IPS-15b (cell line): ENCODE results near the gene PDE4B.

ENCODE experiments used
- H3K27me3 ChIP-seq: one replicate; pipeline ENCODE4 v1.6.1; 2013; ENCODE audit warnings: low read length; ENCODE audit not compliant: control insufficient read depth, insufficient read depth
- H3K36me3 ChIP-seq: one replicate; pipeline ENCODE4 v1.6.1; 2013; ENCODE audit warnings: low read length; ENCODE audit not compliant: control insufficient read depth, insufficient read depth
- H3K4me1 ChIP-seq: one replicate; pipeline ENCODE4 v1.6.1; 2013; ENCODE audit warnings: mild to moderate bottlenecking, low read length; ENCODE audit not compliant: control insufficient read depth, insufficient read depth
- H3K4me3 ChIP-seq: one replicate; pipeline ENCODE4 v1.5.1; 2013; ENCODE audit warnings: low read depth, low read length
- H3K9ac ChIP-seq: one replicate; pipeline ENCODE4 v1.6.1; 2013; ENCODE audit warnings: low read depth, mild to moderate bottlenecking, low read length
- H3K9me3 ChIP-seq: one replicate; pipeline ENCODE4 v1.6.1; 2013; ENCODE audit warnings: mild to moderate bottlenecking, low read length; ENCODE audit not compliant: control insufficient read depth, insufficient read depth

Gene PDE4B

GRCh38 chr1:66147226-66147835, 354.6 kb downstream of the PDE4B start:
- H3K4me3 ChIP-seq = no peak overlapping the region
- H3K4me1 ChIP-seq = no peaks in the 10 kb centered on the region
- H3K36me3 ChIP-seq = no peaks in the 10 kb centered on the region
- no peak overlapping the region for H3K9ac ChIP-seq
- H3K9me3 ChIP-seq = no peaks in the 10 kb centered on the region
- no peaks in the 10 kb centered on the region for H3K27me3 ChIP-seq

- H3K9me3 ChIP-seq = no peaks in the 10 kb centered on the region
- no peaks in the 10 kb centered on the region for H3K27me3 ChIP-seq
- H3K4me1 ChIP-seq = no peaks in the 10 kb centered on the region
- no peak overlapping the region for H3K4me3 ChIP-seq
- H3K36me3 ChIP-seq = no peaks in the 10 kb centered on the region
- no peak overlapping the region for H3K9ac ChIP-seq
Observed at GRCh38 chr1:66152034-66152433, 359.3 kb downstream of the PDE4B start.

GRCh38 chr1:66154394-66154793, 361.7 kb downstream of the PDE4B start:
- Histone ChIP-seq H3K9ac (no peak overlapping the region), H3K4me3 (no peak overlapping the region), H3K9me3 (no peaks in the 10 kb centered on the region), H3K27me3 (no peaks in the 10 kb centered on the region), H3K4me1 (no peaks in the 10 kb centered on the region), H3K36me3 (no peaks in the 10 kb centered on the region)

- H3K9me3 ChIP-seq = no peaks in the 10 kb centered on the region
- H3K4me3 ChIP-seq = no peak overlapping the region
- no peaks in the 10 kb centered on the region for H3K4me1 ChIP-seq
- H3K27me3 ChIP-seq = no peaks in the 10 kb centered on the region
- no peaks in the 10 kb centered on the region for H3K36me3 ChIP-seq
- no peak overlapping the region for H3K9ac ChIP-seq
Observed at GRCh38 chr1:66156144-66156543, 363.4 kb downstream of the PDE4B start.

GRCh38 chr1:66159800-66160199, 367.1 kb downstream of the PDE4B start:
- Histone ChIP-seq H3K27me3 (no peaks in the 10 kb centered on the region), H3K9me3 (no peaks in the 10 kb centered on the region), H3K4me1 (no peaks in the 10 kb centered on the region), H3K4me3 (no peak overlapping the region), H3K36me3 (no peaks in the 10 kb centered on the region), H3K9ac (no peak overlapping the region)

- Histone ChIP-seq H3K36me3 (no peaks in the 10 kb centered on the region), H3K4me1 (no peaks in the 10 kb centered on the region), H3K27me3 (no peaks in the 10 kb centered on the region), H3K9ac (no peak overlapping the region), H3K4me3 (no peak overlapping the region), H3K9me3 (no peaks in the 10 kb centered on the region)
Observed at GRCh38 chr1:66160719-66161118, 368.0 kb downstream of the PDE4B start.

GRCh38 chr1:66166753-66167152, 374.1 kb downstream of the PDE4B start:
- H3K9ac ChIP-seq = no peak overlapping the region
- no peaks in the 10 kb centered on the region for H3K36me3 ChIP-seq
- no peak overlapping the region for H3K4me3 ChIP-seq
- no peaks in the 10 kb centered on the region for H3K9me3 ChIP-seq
- H3K4me1 ChIP-seq = no peaks in the 10 kb centered on the region
- no peaks in the 10 kb centered on the region for H3K27me3 ChIP-seq

- Histone ChIP-seq H3K36me3 (no peaks in the 10 kb centered on the region), H3K9ac (no peak overlapping the region), H3K4me3 (no peak overlapping the region), H3K4me1 (no peaks in the 10 kb centered on the region), H3K27me3 (no peaks in the 10 kb centered on the region), H3K9me3 (no peaks in the 10 kb centered on the region)
Observed at GRCh38 chr1:66167267-66167666, 374.6 kb downstream of the PDE4B start.

- Histone ChIP-seq H3K4me1 (no peaks in the 10 kb centered on the region), H3K9ac (no peak overlapping the region), H3K36me3 (no peaks in the 10 kb centered on the region)
Observed at GRCh38 chr1:66168467-66168887, 375.8 kb downstream of the PDE4B start.

GRCh38 chr1:66168948-66169671, 376.4 kb downstream of the PDE4B start:
- Histone ChIP-seq H3K9ac (no peak overlapping the region), H3K4me3 (no peak overlapping the region), H3K36me3 (no peaks in the 10 kb centered on the region), H3K9me3 (no peaks in the 10 kb centered on the region), H3K27me3 (no peaks in the 10 kb centered on the region), H3K4me1 (no peaks in the 10 kb centered on the region)

More at GRCh38 chr1:66168467-66168887, 375.8 kb downstream of the PDE4B start:
- H3K4me3 ChIP-seq = no peak overlapping the region
- no peaks in the 10 kb centered on the region for H3K9me3 ChIP-seq
- H3K27me3 ChIP-seq = no peaks in the 10 kb centered on the region

- H3K4me1 ChIP-seq = no peaks in the 10 kb centered on the region
- H3K9me3 ChIP-seq = no peaks in the 10 kb centered on the region
- no peaks in the 10 kb centered on the region for H3K27me3 ChIP-seq
- no peak overlapping the region for H3K9ac ChIP-seq
- H3K36me3 ChIP-seq = no peaks in the 10 kb centered on the region
- H3K4me3 ChIP-seq = no peak overlapping the region
Observed at GRCh38 chr1:66172272-66172671, 379.6 kb downstream of the PDE4B start.

- no peaks in the 10 kb centered on the region for H3K9me3 ChIP-seq
Observed at GRCh38 chr1:66175098-66175497, 382.4 kb downstream of the PDE4B start.

More at GRCh38 chr1:66175098-66175497, 382.4 kb downstream of the PDE4B start:
- no peaks in the 10 kb centered on the region for H3K36me3 ChIP-seq
- H3K4me1 ChIP-seq = no peaks in the 10 kb centered on the region
- no peaks in the 10 kb centered on the region for H3K27me3 ChIP-seq
- no peak overlapping the region for H3K4me3 ChIP-seq
- H3K9ac ChIP-seq = no peak overlapping the region
